Ovary (tissue), 9 donors: Measurements from ENCODE around the gene PAPLN. TPM values are rescaled to one million over a fixed set of nuclear protein-coding genes. Genes with fewer than 3 reads are reported as not detected.

Experiments used
- DNase-seq, 5 donors: peaks; one replicate each; pipeline ENCODE4 v3.0.0-alpha.2; 2019 to 2020
- H3K27ac ChIP-seq, 2 donors: fragments of 200-600 bp; one replicate each; pipeline versions ENCODE4 v1.5.1 to v1.8.0; 2019 to 2022
- H3K27me3 ChIP-seq: fragments of 200-600 bp; one replicate; pipeline ENCODE4 v1.8.0; 2022
- H3K36me3 ChIP-seq: fragments of 200-600 bp; sonication (generic); one replicate; pipeline ENCODE4 v1.5.1; 2019
- H3K4me1 ChIP-seq: one replicate; pipeline ENCODE4 v1.8.1; 2013; ENCODE audit warnings: mild to moderate bottlenecking, moderate library complexity; ENCODE audit not compliant: insufficient read depth
- H3K4me3 ChIP-seq: fragments of 200-600 bp; sonication (generic); one replicate; pipeline ENCODE4 v1.5.1; 2017
- H3K9me3 ChIP-seq, 2 donors: fragments of 200-600 bp in 1 of 2; sonication (generic) in 1 of 2; one replicate each; pipeline versions ENCODE4 v1.5.1 to v1.8.1; 2013 to 2019; ENCODE audit warnings: mild to moderate bottlenecking in 1 of 2, moderate library complexity in 1 of 2
- EP300 ChIP-seq: sonication (generic); formaldehyde crosslinking; IDR thresholded peaks from one replicate; pipeline ENCODE4 v1.6.1; 2017; ENCODE audit warnings: antibody characterized with exemption
- POLR2A ChIP-seq: fragments of 450-650 bp; IDR thresholded peaks from one replicate; pipeline ENCODE4 v1.6.1; 2017; ENCODE audit warnings: antibody characterized with exemption, mild to moderate bottlenecking, moderate library complexity
- WGBS, 3 donors: extraction: QIAGEN DNeasy Blood & Tissue Kit in 1 of 3; methylation state at CpG; one replicate each; pipeline versions ENCODE4 v1.1.5 to v1.1.7; 2013 to 2017; 5-methylcytosine and 5-hydroxymethylcytosine counted together
- intact Hi-C, 4 donors: fragments of 100-400 bp; cut with DNase I; formaldehyde crosslinking; loops; one replicate each; pipeline versions ENCODE4 v1.11.0 to v1.15.1; 2022 to 2023
- polyA plus RNA-seq, 2 donors: library from polyadenylated mRNA; stranded (reverse); fragments of 200-250 nt in 1 of 2; fragments of 350-450 nt in 1 of 2; fragmentation: Illumina TruSeq in 1 of 2; extraction: RNeasy Lipid Tissue Mini Kit (QIAGEN cat#74804) in 1 of 2; gene quantifications; one replicate each; pipeline ENCODE4 v1.2.3, GENCODE V29; 2013 to 2014
- total RNA-seq, 7 donors: library from RNA; depleted of rRNA in 2 of 7; stranded (reverse); fragments of >200 nt in 2 of 7; fragmentation: NEBNext Ultra II Directional in 3 of 7; extraction: Animal tissue kit (Norgen Biotek cat#: 25700) in 3 of 7; gene quantifications; one replicate each; pipeline versions ENCODE4 v1.1.0 to v1.2.4, GENCODE V29; 2016 to 2023
- TF ChIP-seq, protein P1 (sequence below), 3 donors: fragments of 450-650 bp in 2 of 3; fragments of 200-600 bp in 1 of 3; IDR thresholded peaks; one replicate each; pipeline versions ENCODE4 v1.5.1 to v1.8.0; 2016 to 2022; ENCODE audit warnings: antibody characterized with exemption in 3 of 3, mild to moderate bottlenecking in 1 of 3
- donor health status: DM: no; HTN: no; CAD: no; lungs with moderate emphysema.
- donor health status: DM: no; HTN: no; CAD: no.
- donor health status: Bipolar disorder and iron deficiency.
- donor health status: DM: yes; HTN: yes; CAD: no.
- donor health status: DM: no; HTN: no; CAD: no.
- donor health status: DM: yes; HTN: yes; CAD: no.

Gene PAPLN
- total and polyA plus RNA-seq, 9 donors: 4.6 to 35.4 (median 18.3) TPM

DNA sequence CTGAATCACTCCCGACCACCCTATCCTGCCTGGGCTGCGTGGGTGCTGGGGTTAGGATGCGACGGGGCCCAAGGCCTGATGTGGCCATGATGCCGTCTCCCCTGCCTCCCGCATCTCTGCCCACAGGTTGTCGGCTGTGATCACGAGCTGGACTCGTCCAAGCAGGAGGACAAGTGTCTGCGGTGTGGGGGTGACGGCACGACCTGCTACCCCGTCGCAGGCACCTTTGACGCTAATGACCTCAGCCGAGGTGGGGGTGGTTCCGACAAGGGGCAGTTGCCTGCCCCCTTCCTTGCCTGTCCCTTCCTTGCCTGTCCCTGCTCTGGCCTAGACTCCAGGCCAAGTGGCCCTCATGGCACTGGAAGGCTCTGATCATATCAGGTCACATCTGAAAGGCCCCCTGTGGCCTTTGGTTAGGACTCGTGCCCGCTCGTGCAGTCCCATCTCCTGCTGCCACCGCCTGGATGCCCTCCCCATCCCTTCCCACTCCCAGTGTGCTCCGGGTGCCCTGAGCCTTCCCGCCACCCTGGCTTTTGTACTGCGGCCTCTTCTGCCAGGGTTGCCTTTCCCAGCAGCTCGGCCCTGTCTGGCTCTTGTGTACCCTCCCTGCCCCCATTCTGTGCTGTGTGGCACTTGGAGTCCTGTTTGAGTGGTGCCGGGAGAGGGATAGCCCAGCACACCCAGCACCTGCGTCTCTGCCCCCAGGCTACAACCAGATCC, 13.6 kb downstream of the PAPLN start:
- H3K36me3 ChIP-seq: no peaks in the 10 kb centered on the region

DNA sequence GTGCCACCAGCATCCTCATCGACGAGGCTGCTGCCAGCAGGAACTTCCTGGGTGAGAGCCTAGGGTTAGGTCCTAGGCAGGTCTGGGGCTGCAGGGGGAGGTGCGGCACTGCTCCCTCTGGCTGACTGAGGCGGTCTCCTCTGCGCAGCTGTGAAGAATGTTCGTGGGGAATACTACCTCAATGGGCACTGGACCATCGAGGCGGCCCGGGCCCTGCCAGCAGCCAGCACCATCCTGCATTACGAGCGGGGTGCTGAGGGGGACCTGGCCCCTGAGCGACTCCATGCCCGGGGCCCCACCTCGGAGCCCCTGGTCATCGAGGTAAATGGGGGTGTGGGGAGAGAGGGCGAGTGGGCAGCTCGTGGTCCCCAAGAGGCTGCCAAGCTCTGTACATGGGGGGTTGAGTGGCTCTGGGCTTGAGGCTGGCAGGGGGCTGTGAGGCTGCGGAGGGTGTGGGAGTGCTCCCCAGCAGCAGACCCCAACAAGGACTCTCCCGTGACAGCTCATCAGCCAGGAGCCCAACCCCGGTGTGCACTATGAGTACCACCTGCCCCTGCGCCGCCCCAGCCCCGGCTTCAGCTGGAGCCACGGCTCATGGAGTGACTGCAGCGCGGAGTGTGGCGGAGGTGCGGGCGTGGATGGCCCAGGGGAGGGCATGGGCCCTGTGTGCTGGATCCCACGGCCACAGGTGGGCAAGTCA, 14.4 kb downstream of the PAPLN start:
- H3K9me3 ChIP-seq: no peaks in the 10 kb centered on the region
- H3K4me1 ChIP-seq: no peaks in the 10 kb centered on the region
- H3K36me3 ChIP-seq: no peaks in the 10 kb centered on the region
- intact Hi-C loops: no loop called here
- DNase-seq: no peak
- TF ChIP-seq EP300 (no peak), POLR2A (no peak)
- TF ChIP-seq, protein P1, sequence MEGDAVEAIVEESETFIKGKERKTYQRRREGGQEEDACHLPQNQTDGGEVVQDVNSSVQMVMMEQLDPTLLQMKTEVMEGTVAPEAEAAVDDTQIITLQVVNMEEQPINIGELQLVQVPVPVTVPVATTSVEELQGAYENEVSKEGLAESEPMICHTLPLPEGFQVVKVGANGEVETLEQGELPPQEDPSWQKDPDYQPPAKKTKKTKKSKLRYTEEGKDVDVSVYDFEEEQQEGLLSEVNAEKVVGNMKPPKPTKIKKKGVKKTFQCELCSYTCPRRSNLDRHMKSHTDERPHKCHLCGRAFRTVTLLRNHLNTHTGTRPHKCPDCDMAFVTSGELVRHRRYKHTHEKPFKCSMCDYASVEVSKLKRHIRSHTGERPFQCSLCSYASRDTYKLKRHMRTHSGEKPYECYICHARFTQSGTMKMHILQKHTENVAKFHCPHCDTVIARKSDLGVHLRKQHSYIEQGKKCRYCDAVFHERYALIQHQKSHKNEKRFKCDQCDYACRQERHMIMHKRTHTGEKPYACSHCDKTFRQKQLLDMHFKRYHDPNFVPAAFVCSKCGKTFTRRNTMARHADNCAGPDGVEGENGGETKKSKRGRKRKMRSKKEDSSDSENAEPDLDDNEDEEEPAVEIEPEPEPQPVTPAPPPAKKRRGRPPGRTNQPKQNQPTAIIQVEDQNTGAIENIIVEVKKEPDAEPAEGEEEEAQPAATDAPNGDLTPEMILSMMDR (IDR thresholded peaks at IDR 0.05): no peak
- H3K4me3 ChIP-seq: no peak overlapping the region
- H3K27ac ChIP-seq: no peak overlapping the region
- WGBS, 3 donors: 92 to 95% (median 92%) methylated on average over 24 to 30 of the region's 30 CpGs
- H3K27me3 ChIP-seq: no peaks in the 10 kb centered on the region

More for the DNA sequence above, 13.6 kb downstream of the PAPLN start:
- Histone ChIP-seq H3K27me3 (no peaks in the 10 kb centered on the region), H3K27ac (no peak overlapping the region), H3K4me1 (no peaks in the 10 kb centered on the region), H3K9me3 (no peaks in the 10 kb centered on the region), H3K4me3 (no peak overlapping the region)
- DNase-seq: no peak
- 90 to 95% (median 93%) methylated on average over 25 to 27 of the region's 27 CpGs for WGBS, 3 donors
- TF ChIP-seq EP300: no peak
- no peak for TF ChIP-seq POLR2A
- TF ChIP-seq, protein P1 (IDR thresholded peaks at IDR 0.05): no peak
- intact Hi-C loops: no loop called here

DNA sequence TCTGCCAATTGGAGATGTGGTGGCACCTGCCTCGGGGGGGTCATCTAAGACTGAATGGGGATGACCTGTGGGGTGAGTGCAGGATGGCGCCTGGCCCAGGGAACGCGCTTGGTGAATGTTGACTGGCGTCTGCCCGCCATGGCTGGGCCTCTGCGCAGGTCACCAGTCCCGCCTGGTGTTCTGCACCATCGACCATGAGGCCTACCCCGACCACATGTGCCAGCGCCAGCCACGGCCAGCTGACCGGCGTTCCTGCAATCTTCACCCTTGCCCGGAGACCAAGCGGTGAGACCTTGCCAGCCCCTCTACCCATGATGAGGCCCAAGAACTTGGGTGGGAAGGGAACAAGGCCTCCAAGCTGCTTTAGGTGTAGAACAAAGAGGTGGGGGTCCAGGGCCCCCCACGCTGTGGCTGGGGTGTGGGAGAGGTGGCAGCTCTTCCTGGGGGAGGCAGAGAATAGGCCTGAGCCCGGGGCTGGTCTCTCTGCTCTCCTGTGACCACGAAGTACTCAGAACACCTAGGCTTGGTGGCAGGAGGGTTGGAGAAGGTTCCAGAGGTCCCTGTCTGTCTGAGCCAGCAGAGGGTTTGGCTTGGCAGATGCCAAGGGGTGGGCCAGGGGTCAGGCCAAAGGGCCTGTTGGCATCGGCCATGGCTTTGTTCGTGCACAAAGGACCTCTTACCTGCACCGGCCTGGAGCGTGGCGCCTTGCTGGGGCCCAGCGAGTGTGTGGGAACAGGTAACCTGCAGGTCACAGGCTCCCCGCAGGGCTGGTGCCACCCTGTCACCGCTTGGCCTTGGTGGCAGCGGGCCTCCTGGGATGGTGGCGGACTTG, 15.4 kb downstream of the PAPLN start:
- Histone ChIP-seq H3K4me3 (no peak overlapping the region), H3K27ac (no peak overlapping the region), H3K36me3 (no peaks in the 10 kb centered on the region), H3K27me3 (no peaks in the 10 kb centered on the region), H3K4me1 (no peaks in the 10 kb centered on the region), H3K9me3 (no peaks in the 10 kb centered on the region)
- 89 to 94% (median 90%) methylated on average over 29 of the region's 29 CpGs for WGBS, 3 donors
- no peak for DNase-seq
- TF ChIP-seq, protein P1 (IDR thresholded peaks at IDR 0.05): no peak
- TF ChIP-seq POLR2A (no peak), EP300 (no peak)
- intact Hi-C loops: no loop called here

DNA sequence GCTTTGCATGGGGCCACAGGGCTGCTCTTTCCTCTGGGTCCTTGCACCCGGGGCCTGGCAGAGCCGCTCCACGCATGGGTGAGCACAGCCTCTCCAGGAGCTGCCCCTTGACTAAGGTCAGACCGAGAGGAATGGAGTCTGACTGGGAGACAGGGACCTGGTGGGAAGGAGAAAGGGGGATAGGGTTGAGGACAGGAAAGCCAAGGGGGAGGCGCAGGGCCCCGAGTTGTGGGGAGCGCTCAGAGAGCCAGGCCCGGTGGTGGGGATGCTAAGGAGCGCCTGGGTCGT, 16.0 kb downstream of the PAPLN start:
- H3K4me3 ChIP-seq: no peak overlapping the region
- 89 to 93% (median 90%) methylated on average over 10 of the region's 10 CpGs for WGBS, 3 donors
- no peaks in the 10 kb centered on the region for H3K9me3 ChIP-seq
- no peak for TF ChIP-seq EP300
- TF ChIP-seq POLR2A: no peak
- TF ChIP-seq, protein P1 (IDR thresholded peaks at IDR 0.05): no peak
- no peaks in the 10 kb centered on the region for H3K27me3 ChIP-seq
- intact Hi-C loops: no loop called here
- H3K27ac ChIP-seq: no peak overlapping the region
- no peak for DNase-seq
- no peaks in the 10 kb centered on the region for H3K36me3 ChIP-seq
- no peaks in the 10 kb centered on the region for H3K4me1 ChIP-seq
